Pulmonary artery endothelial cell (primary cell): Measurements from ENCODE around the gene PXDN. TPM values are rescaled to one million over a fixed set of nuclear protein-coding genes. Genes with fewer than 3 reads are reported as not detected.
"Not testable (repeated sequence)": the region's sequence is repeated elsewhere in the genome, so short reads cannot be mapped to it uniquely, and the experiment has no call there.

ENCODE experiments used
- DNase-seq: peaks from one replicate; pipeline ENCODE4 v3.0.0-alpha.2; 2011; ENCODE audit warnings: low read depth, low spot score
- total RNA-seq: library from RNA; depleted of rRNA; stranded (reverse); fragments of >200 nt; gene quantifications from 2 replicates; pipeline ENCODE4 v1.2.3, GENCODE V29; 2014

PXDN gene
- total RNA-seq, 1 donor from 2014 or later: 307 TPM

- DNase-seq: peak; percentile 15
Measured at GRCh38 chr2:1685957-1686783, 58.1 kb downstream of the PXDN start.

GRCh38 chr2:1685078-1685956, 59.0 kb downstream of the PXDN start:
- DNase-seq: no peak

GRCh38 chr2:1683297-1683696, 61.0 kb downstream of the PXDN start:
- no peak for DNase-seq

DNA sequence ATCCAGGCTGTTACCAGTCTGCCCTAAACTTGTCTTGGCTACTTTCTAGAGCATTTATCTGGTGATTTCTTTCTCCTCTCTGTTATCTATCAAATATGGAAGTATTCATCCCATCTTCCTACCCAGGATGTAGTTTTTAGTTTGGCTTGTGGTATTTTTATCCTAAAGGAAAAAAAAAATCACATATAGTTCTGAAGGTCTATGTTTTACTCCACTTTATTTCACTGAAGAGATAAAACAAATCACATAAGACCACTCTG, 62.2 kb downstream of the PXDN start:
- DNase-seq: no peak

DNA sequence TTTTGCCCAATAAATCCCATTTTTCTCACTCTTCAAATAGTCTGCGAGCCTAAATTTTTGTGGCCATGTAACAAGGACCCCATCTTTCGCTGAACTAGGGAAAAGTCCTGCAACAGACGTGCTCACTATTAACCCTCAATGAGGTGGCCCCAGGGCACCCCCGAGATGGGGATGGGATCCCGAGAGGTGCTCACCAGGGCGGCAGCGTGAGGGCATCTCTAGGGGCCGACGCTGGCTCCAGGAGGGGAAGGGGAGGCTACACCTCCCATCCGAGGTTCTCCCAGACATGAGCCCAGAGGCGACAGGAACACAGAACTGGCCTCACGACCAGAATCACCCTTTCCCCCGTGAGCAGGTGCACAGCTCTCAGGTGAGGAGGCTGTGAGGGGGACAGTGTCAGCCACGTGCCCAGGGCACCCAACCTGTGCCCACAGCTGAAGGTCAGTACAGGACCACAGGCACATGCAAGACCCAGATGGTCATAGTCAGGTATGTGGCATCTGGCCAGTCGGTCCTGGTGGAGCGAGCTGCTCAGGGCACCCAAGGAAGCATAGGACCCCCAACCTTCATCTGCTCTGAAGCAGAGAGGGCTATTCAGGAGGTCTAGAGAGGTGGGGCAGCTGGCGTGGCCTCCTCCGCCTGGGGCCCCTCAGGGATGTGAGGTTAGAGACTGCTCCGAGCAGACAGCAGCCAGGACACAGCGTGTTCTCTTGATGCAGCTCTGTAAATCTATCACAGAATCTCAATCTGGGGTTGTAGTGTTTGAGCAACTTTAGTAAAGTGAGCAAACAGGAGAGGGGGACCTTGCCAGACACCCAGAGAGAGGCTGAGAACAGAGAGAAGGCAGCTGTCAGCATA, 62.8 kb downstream of the PXDN start:
- no peak for DNase-seq

GRCh38 chr2:1681017-1681318, 63.3 kb downstream of the PXDN start:
- DNase-seq: no peak

DNA sequence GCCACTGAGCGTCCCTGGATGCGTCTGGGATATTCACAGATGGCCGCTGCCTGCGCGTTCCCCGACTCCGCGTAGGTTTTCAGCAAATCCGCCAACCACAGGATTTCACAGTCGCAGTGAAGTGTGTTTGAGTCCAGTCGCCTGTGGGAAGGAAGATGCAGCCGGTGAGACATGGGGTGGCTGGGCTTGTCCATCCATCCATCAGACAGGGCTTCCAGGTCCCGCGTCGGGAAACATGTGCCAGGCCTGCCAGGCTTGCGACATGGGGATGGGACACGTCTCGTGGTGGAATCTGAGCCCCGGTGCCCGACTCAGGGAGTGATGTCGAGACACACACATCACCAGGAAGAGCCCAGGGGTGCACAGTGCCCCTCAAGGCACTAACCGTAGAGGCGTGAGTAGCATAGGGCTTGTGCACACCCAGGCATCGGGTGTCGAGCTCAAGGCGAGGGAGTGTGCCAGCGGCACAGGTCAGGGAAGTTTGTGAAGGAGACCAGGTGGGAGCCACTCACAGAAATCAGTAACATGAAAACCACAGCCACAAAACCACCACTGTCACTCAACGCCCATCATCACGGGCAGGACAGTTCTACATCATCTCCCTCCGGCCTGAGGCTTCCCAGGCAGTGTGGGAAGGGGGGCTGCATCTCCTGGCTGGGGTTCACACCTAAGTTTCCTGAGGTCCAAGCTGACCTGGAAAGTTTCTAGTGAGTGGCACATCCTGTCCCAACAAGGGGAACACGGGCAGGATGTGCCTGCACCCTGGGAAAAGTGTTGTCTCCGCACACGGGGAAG, 63.9 kb downstream of the PXDN start:
- no peak for DNase-seq

GRCh38 chr2:1679488-1680039, 64.8 kb downstream of the PXDN start:
- DNase-seq: not testable (repeated sequence)

DNA sequence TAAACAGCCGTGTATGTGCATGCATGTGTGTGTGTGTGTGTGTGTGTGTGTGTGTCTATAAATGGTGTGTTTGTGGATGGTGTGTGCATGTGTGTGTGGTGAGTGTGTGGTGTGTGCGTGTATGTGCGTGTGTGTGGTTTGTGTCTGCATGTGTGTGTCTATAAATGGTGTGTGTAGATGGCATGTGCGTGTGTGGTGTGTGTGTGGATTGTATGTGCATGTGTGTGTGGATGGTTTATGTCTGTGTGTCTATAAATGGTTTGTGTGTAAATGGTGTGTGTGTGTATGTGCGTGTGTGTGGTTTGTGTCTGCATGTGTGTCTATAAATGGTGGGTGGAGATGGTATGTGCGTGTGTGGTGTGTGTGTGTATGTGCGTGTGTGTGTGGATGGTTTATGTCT, 65.2 kb downstream of the PXDN start:
- not testable (repeated sequence) for DNase-seq

- DNase-seq: no peak
Measured at GRCh38 chr2:1678609-1679008, 65.7 kb downstream of the PXDN start.

- no peak for DNase-seq
Measured at GRCh38 chr2:1677821-1678165, 66.5 kb downstream of the PXDN start.

GRCh38 chr2:1676913-1677820, 67.1 kb downstream of the PXDN start:
- no peak for DNase-seq

GRCh38 chr2:1676091-1676912, 68.0 kb downstream of the PXDN start:
- DNase-seq: no peak

DNA sequence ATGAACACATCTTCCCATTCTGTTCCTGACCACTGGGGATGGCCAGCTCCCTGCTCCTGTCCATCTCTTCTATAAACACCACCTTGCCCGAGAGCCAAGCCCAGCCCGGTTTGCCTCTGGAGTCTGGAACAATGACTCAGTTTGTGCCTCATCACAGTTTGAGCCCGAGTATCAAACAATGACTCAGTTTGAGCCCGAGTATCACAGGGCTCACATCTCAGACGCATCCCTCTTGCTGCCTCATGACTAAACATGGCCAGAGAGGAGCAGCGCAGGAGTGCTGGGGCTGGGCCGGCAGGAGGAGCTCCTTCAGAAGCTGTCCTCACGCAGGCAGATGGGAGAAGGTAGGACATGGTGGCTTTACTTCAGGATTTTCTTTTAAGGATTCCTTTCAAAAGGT, 68.7 kb downstream of the PXDN start:
- DNase-seq: no peak

DNA sequence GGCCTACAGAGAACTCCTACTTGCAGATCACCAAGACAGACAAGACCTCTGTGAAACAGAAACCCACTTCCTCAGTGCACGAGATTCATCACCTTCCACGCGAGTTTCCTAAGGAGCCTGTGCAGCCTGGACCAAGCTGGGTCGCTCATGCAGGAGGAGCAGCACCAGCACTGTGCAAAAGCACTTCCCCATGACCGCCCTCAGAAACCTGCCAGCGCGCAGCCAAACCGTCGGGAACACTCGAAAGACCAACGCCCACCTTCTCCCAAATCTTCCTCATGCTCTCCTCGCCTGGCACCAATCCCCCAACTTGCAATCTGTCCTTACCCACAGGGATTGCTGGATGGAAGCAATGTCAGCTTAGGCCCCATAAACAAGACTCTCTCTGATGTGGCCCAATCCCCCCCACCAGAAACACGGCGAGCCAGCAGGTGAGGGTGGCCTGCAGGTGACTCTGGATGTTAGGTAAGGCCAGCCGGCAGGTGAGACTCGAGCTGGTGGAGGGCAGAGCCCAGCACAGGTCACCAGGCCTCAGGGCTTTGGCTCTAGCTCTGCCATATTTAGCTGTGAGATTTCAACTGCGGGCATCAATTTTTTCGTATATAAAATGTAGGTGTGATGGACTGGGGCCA, 69.4 kb downstream of the PXDN start:
- no peak for DNase-seq

GRCh38 chr2:1674276-1674675, 70.0 kb downstream of the PXDN start:
- no peak for DNase-seq

DNA sequence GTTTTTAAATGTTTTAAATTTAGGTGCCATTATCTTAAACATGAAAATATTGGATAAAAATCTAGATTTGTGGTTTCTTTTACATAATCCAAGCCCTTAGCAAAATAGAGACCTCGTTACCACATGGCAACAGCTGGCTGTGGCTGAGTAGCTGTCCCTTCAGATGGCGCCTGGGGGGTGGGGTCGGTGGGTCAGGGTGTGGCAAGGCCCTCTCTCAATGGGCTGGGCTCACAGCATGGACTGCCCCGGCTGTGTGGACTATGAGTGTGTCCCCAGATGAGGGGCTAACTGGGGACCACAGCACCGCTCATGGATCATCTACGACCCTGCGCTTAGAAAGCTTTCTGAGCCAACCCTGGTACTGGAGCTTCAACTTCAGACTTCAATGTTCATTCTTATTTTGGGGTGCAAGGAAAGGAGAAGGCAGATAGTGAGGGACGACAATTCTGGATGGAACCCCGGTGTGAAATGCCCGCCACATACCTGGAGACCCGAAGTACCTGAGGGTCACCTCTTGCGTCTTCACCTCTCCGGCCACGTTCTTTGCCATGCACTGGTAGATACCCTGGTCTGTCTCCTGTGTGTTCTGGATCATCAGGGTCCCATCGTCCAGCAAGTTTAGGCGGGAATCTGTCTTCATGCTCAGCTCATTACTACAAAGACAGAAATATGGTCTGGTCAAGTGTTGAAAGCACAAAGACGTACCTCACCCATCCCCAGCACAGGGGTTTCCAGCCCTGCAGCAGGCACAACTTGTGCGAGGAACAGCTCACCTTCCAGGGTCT, 71.0 kb downstream of the PXDN start:
- DNase-seq: no peak

- no peak for DNase-seq
Measured at GRCh38 chr2:1672738-1673137, 71.6 kb downstream of the PXDN start.
